ENCODE data around the gene NUF2. TPM values are rescaled to one million over a fixed set of nuclear protein-coding genes. Genes with fewer than 3 reads are reported as not detected.
"Not testable (repeated sequence)": the region's sequence is repeated elsewhere in the genome, so short reads cannot be mapped to it uniquely, and the experiment has no call there.

Gene NUF2
- total RNA-seq, 1 donor from 2014 or later, result 2.0 TPM

- H3K4me3 ChIP-seq, result no peak overlapping the region
- no peak for DNase-seq (ENCODE audit: extremely low spot score in 2 of 2)
- H3K36me3 ChIP-seq, result no peaks in the 10 kb centered on the region
- no peak for TF ChIP-seq POLR2AphosphoS5 (IDR thresholded peaks at IDR 0.05; ENCODE audit: insufficient read depth in 1 of 2, low read depth in 1 of 2)
- TF ChIP-seq POLR2A (IDR thresholded peaks at IDR 0.05), result no peak
- TF ChIP-seq CTCF (IDR thresholded peaks at IDR 0.05), result no peak
- H3K4me1 ChIP-seq, result no peaks in the 10 kb centered on the region
- H3K9me3 ChIP-seq, result no peaks in the 10 kb centered on the region
- H3K27ac ChIP-seq, result no peak overlapping the region
- no peaks in the 10 kb centered on the region for H3K27me3 ChIP-seq
- intact Hi-C loops (cut with DNase I), result no loop called here
Measured at GRCh38 chr1:163308811-163309210, 12.9 kb upstream of the NUF2 start.

- TF ChIP-seq POLR2A (IDR thresholded peaks at IDR 0.05) (no peak), CTCF (IDR thresholded peaks at IDR 0.05) (peak; percentile 20 to 72 (median 70))
- Histone ChIP-seq H3K27me3 (no peaks in the 10 kb centered on the region), H3K27ac (no peak overlapping the region), H3K9me3 (no peaks in the 10 kb centered on the region), H3K4me3 (no peak overlapping the region), H3K36me3 (peaks cover 0 to 15% of the 10 kb centered on the region in 2 donors), H3K4me1 (peaks cover 4% of the 10 kb centered on the region)
- DNase-seq (ENCODE audit: extremely low spot score in 2 of 2), result no peak
- intact Hi-C loops (cut with DNase I), result loop anchor here (10.0 kb wide), 1 partner anchor 461 kb away; no protein-coding TSS in a partner anchor
Measured at GRCh38 chr1:163315773-163316374, 5.9 kb upstream of the NUF2 start.

- Histone ChIP-seq H3K4me1 (peaks cover 19% of the 10 kb centered on the region), H3K27ac (peak overlapping the region; percentile 42), H3K4me3 (peak overlapping the region; percentile 67 to 69), H3K36me3 (peaks cover 0 to 15% of the 10 kb centered on the region in 2 donors), H3K27me3 (no peaks in the 10 kb centered on the region), H3K9me3 (no peaks in the 10 kb centered on the region)
- intact Hi-C loops (cut with DNase I), result no loop called here
- no peak for DNase-seq (ENCODE audit: extremely low spot score in 2 of 2)
- TF ChIP-seq POLR2A (IDR thresholded peaks at IDR 0.05), result no peak
- no peak for TF ChIP-seq POLR2AphosphoS5 (IDR thresholded peaks at IDR 0.05; ENCODE audit: insufficient read depth in 1 of 2, low read depth in 1 of 2)
Measured at GRCh38 chr1:163320891-163321290, 863 bp upstream of the NUF2 start.

- intact Hi-C loops (cut with DNase I); H3K27me3 ChIP-seq; H3K9me3 ChIP-seq; H3K4me3 ChIP-seq; H3K36me3 ChIP-seq; H3K27ac ChIP-seq; DNase-seq (ENCODE audit: extremely low spot score in 2 of 2): not testable (repeated sequence)
- H3K4me1 ChIP-seq, result peaks cover 19% of the 10 kb centered on the region
Measured at GRCh38 chr1:163323339-163323738, 1.6 kb downstream of the NUF2 start.

GRCh38 chr1:163331116-163331515, 9.4 kb downstream of the NUF2 start:
- intact Hi-C loops (cut with DNase I), result no loop called here
- H3K9me3 ChIP-seq, result no peaks in the 10 kb centered on the region
- H3K27me3 ChIP-seq, result no peaks in the 10 kb centered on the region
- no peaks in the 10 kb centered on the region for H3K4me1 ChIP-seq
- no peak overlapping the region for H3K4me3 ChIP-seq
- DNase-seq (ENCODE audit: extremely low spot score in 2 of 2), result no peak
- H3K36me3 ChIP-seq, result no peaks in the 10 kb centered on the region
- H3K27ac ChIP-seq, result no peak overlapping the region
- TF ChIP-seq CTCF (IDR thresholded peaks at IDR 0.05) (no peak), POLR2AphosphoS5 (IDR thresholded peaks at IDR 0.05; ENCODE audit: insufficient read depth in 1 of 2, low read depth in 1 of 2) (no peak), POLR2A (IDR thresholded peaks at IDR 0.05) (no peak)

GRCh38 chr1:163335216-163335615, 13.5 kb downstream of the NUF2 start:
- no peak overlapping the region for H3K27ac ChIP-seq
- TF ChIP-seq POLR2A (IDR thresholded peaks at IDR 0.05) (no peak), CTCF (IDR thresholded peaks at IDR 0.05) (no peak), POLR2AphosphoS5 (IDR thresholded peaks at IDR 0.05; ENCODE audit: insufficient read depth in 1 of 2, low read depth in 1 of 2) (no peak)
- no peak for DNase-seq (ENCODE audit: extremely low spot score in 2 of 2)
- H3K36me3 ChIP-seq, result no peaks in the 10 kb centered on the region
- intact Hi-C loops (cut with DNase I), result no loop called here
- H3K4me3 ChIP-seq, result no peak overlapping the region
- no peaks in the 10 kb centered on the region for H3K9me3 ChIP-seq
- no peaks in the 10 kb centered on the region for H3K27me3 ChIP-seq
- H3K4me1 ChIP-seq, result no peaks in the 10 kb centered on the region
